ENCODE results near the gene MED13L. TPM values are rescaled to one million over a fixed set of nuclear protein-coding genes. Genes with fewer than 3 reads are reported as not detected.

The MED13L gene
- total RNA-seq, 1 donor from 2014 or later: 117 TPM

DNA sequence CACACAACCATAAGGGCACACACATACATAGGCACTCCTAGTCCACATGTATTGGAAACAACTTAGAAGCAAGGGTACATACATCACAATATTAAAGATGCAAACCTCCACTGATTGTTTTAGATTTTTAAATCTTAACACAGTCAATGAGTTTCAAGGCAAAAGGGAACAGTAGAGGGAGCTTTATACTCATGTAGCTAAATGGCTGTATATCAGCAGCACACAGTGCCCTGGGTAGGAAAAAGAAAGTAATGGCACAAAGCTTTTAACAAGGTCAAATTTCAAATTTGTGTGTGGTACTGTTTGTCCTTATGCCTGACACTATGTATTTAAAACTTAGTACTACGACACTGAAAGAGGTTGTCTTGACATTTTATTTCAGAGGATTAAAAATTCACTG lies 262.0 kb downstream of the MED13L start:
- Histone ChIP-seq H3K36me3 (peaks cover 24 to 45% of the 10 kb centered on the region in 2 donors), H3K4me1 (peaks cover 0 to 3% of the 10 kb centered on the region in 2 donors), H3K27me3 (no peaks in the 10 kb centered on the region), H3K27ac (no peak overlapping the region), H3K4me3 (no peak overlapping the region), H3K9me3 (no peaks in the 10 kb centered on the region)
- intact Hi-C loops (cut with DNase I): loop anchor here (5.0 to 10.0 kb wide), 3 partner anchors 109 to 587 kb away; no protein-coding TSS in a partner anchor
- no peak for DNase-seq (ENCODE audit: low spot score in 2 of 2)
- TF ChIP-seq, protein P1, sequence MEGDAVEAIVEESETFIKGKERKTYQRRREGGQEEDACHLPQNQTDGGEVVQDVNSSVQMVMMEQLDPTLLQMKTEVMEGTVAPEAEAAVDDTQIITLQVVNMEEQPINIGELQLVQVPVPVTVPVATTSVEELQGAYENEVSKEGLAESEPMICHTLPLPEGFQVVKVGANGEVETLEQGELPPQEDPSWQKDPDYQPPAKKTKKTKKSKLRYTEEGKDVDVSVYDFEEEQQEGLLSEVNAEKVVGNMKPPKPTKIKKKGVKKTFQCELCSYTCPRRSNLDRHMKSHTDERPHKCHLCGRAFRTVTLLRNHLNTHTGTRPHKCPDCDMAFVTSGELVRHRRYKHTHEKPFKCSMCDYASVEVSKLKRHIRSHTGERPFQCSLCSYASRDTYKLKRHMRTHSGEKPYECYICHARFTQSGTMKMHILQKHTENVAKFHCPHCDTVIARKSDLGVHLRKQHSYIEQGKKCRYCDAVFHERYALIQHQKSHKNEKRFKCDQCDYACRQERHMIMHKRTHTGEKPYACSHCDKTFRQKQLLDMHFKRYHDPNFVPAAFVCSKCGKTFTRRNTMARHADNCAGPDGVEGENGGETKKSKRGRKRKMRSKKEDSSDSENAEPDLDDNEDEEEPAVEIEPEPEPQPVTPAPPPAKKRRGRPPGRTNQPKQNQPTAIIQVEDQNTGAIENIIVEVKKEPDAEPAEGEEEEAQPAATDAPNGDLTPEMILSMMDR (IDR thresholded peaks at IDR 0.05): peak; percentile 42 to 65 (median 45)

DNA sequence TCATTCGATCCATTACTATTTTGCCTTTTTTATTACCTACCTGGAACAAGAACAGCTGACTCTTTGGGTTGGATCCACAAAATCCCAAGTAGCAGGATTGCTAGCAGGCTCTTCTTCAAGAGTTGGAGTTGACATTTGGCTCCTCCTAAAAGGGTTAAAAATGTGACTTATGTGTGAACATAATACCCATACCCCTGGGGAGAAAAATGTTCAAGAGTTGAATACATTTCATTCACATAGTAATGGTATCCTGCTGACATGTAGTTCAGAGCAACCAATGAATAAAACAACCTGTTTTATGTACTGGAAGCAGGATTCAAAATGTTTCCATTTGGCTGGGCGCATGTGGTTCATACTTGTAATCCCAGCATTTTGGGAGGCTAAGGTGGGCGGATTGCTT lies 264.7 kb downstream of the MED13L start:
- peaks cover 38 to 49% of the 10 kb centered on the region in 2 donors for H3K36me3 ChIP-seq
- intact Hi-C loops (cut with DNase I): loop anchor here (10.0 kb wide), 2 partner anchors 112 to 222 kb away; no protein-coding TSS in a partner anchor
- TF ChIP-seq, protein P1 (IDR thresholded peaks at IDR 0.05): no peak
- no peaks in the 10 kb centered on the region for H3K9me3 ChIP-seq
- no peak overlapping the region for H3K4me3 ChIP-seq
- DNase-seq (ENCODE audit: low spot score in 2 of 2): no peak
- no peaks in the 10 kb centered on the region for H3K27me3 ChIP-seq
- H3K4me1 ChIP-seq: no peaks in the 10 kb centered on the region
- no peak overlapping the region for H3K27ac ChIP-seq

DNA sequence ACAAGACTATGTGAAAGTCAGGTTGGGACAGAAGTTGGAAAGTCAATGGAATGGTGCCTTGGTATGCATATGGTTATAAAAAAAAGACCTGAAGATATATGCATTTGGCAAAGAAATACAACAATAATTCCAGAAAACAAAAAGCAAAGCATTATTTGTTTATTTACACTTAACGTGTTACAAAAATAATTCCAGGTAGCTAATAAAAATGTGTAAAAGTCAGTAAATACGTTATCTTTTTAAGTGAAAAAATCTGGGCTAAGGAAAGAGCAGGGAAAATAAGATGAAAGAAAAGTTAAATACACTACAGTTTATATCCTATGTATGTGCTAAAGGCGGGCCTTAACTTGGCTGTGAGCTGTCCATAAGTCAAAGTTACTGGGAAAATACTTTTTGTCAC lies 266.3 kb downstream of the MED13L start:
- H3K36me3 ChIP-seq: peaks cover 39 to 64% of the 10 kb centered on the region in 2 donors
- intact Hi-C loops (cut with DNase I): loop anchor here (10.0 kb wide), 2 partner anchors 114 to 224 kb away; no protein-coding TSS in a partner anchor

DNA sequence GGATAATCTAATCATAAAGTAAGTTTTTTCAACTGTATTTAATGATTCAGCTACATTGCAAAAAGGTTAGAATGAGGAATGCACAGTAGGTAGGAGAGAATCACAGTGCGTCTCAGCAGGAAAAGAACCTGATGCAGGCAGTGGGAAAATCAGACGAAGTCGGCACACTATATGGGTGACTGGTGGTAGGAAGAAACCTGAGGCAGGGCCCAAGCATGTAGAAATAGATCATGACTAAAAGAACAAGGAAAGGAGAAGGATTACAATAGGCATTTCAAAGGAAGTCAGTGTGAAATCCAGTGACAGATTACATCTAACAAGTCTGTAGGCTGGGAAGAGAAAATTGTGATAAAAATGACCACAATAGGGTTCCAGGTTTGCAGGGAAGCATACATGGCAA lies 267.0 kb downstream of the MED13L start:
- TF ChIP-seq, protein P1 (IDR thresholded peaks at IDR 0.05): no peak
- Histone ChIP-seq H3K27me3 (no peaks in the 10 kb centered on the region), H3K4me1 (no peaks in the 10 kb centered on the region), H3K36me3 (peaks cover 44 to 71% of the 10 kb centered on the region in 2 donors), H3K9me3 (no peaks in the 10 kb centered on the region), H3K27ac (no peak overlapping the region), H3K4me3 (no peak overlapping the region)
- no peak for DNase-seq (ENCODE audit: low spot score in 2 of 2)
- intact Hi-C loops (cut with DNase I): loop anchor here (10.0 kb wide), 2 partner anchors 114 to 224 kb away; no protein-coding TSS in a partner anchor

More for the DNA sequence above, 266.3 kb downstream of the MED13L start:
- Histone ChIP-seq H3K27ac (no peak overlapping the region), H3K9me3 (no peaks in the 10 kb centered on the region), H3K27me3 (no peaks in the 10 kb centered on the region), H3K4me1 (no peaks in the 10 kb centered on the region), H3K4me3 (no peak overlapping the region)
- DNase-seq (ENCODE audit: low spot score in 2 of 2): no peak
- TF ChIP-seq, protein P1 (IDR thresholded peaks at IDR 0.05): no peak

DNA sequence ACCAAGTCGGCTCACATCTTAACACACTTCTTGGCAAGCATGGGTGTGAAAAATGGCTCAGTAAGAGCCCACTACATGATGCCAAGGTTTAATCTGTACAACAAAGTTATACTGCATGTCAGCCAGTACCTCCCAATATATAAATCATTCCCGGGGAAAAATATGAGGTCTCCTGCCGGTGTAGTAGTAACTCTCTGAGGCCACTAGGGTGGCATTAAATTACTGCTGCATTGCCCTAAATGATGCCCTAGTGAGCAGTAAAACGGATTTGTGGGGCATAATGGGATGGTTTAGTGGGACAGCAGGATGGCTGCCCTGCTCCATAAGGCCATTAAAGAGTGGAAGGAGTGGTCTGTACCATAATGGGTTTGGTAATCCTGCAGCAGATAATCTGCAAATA lies 267.7 kb downstream of the MED13L start:
- Histone ChIP-seq H3K27me3 (no peaks in the 10 kb centered on the region), H3K27ac (no peak overlapping the region), H3K4me1 (no peaks in the 10 kb centered on the region), H3K36me3 (peaks cover 44 to 75% of the 10 kb centered on the region in 2 donors), H3K9me3 (no peaks in the 10 kb centered on the region), H3K4me3 (no peak overlapping the region)
- intact Hi-C loops (cut with DNase I): loop anchor here (10.0 kb wide), 2 partner anchors 115 to 225 kb away; no protein-coding TSS in a partner anchor
- TF ChIP-seq, protein P1 (IDR thresholded peaks at IDR 0.05): no peak
- no peak for DNase-seq (ENCODE audit: low spot score in 2 of 2)

Data from ascending aorta (tissue), 2 donors.